CMK (cell line): ENCODE measurements around the gene ATXN10.
"Not testable (repeated sequence)": the region's sequence is repeated elsewhere in the genome, so short reads cannot be mapped to it uniquely, and the experiment has no call there.

ENCODE experiments used
- DNase-seq: peaks from one replicate; pipeline ENCODE4 v3.0.0-alpha.2; 2010; ENCODE audit warnings: low read depth

The ATXN10 gene, protein sequence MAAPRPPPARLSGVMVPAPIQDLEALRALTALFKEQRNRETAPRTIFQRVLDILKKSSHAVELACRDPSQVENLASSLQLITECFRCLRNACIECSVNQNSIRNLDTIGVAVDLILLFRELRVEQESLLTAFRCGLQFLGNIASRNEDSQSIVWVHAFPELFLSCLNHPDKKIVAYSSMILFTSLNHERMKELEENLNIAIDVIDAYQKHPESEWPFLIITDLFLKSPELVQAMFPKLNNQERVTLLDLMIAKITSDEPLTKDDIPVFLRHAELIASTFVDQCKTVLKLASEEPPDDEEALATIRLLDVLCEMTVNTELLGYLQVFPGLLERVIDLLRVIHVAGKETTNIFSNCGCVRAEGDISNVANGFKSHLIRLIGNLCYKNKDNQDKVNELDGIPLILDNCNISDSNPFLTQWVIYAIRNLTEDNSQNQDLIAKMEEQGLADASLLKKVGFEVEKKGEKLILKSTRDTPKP

DNA sequence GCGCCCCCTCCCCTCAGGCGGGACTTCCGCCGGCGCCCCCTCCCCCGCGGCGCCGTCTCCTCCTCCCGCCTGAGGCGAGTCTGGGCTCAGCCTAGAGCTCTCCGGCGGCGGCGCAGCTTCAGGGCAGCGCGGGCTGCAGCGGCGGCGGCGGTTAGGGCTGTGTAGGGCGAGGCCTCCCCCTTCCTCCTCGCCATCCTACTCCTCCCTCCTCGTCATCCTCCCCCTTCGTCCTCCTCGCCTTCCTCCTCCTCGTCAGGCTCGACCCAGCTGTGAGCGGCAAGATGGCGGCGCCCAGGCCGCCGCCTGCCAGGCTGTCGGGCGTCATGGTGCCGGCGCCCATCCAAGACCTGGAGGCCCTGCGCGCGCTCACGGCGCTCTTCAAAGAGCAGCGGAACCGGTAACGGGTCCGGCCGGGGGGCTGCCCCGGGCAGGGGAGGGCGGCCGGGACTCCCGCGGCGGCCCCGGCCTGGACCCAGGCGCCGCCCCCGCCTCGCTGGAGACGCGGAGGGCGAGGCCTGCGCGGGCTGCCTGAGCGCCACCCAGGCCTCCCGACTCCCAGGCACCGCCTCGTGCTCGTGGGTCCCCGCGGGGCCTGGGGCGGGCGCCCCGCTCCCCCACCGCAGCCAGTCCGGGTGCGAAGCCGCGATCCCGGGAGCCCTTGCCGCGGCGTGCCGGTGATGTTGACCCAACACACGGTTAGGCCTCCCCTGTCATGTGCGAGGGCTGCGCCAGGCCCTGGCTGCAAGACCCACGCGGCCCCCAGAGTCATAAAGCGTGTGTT, at the start of gene ATXN10:
Gene ATXN10, plus strand, starts transcription at position 52 of the 781 bp plus-strand sequence. Its CDS starts 230 bp downstream, at position 282.
- DNase-seq, result peak; percentile 58

DNA sequence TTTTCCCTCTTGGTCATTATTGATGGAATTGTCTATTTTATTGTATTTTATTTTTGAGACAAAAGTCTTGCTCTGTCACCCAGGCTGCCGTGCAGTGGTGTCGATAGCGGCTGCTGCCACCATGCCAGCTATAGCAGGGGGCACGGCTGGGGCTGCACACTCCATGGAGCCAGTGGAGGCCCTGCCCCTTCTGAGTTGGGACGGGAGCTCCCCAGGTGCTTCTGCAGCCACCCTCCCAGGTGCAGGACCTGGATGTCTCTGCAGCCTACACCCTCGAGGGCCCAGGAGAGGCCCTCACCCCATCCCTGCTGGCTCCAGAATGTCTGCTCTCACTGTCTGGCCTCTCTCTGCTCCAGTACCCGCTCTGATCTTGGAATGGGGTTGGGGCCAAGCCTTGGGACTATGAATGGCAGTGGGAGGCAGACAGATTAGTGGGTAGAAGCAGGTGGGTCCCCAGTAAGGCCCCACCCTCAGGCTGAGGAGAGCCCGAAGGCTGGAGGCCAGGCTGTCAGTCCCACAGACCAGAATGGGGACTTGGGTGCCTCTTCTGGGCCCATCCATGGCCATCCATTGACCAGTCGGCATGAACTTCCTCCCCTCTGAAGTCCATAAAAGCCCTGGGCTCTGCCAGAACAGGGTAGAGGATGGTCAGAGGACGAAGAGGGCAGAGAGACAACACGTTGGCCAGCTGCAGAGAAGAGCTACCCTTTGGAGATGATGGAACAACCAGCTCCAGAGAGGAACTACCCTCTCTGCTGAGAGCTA, 49.6 kb upstream of the ATXN10 start:
- no peak for DNase-seq

DNA sequence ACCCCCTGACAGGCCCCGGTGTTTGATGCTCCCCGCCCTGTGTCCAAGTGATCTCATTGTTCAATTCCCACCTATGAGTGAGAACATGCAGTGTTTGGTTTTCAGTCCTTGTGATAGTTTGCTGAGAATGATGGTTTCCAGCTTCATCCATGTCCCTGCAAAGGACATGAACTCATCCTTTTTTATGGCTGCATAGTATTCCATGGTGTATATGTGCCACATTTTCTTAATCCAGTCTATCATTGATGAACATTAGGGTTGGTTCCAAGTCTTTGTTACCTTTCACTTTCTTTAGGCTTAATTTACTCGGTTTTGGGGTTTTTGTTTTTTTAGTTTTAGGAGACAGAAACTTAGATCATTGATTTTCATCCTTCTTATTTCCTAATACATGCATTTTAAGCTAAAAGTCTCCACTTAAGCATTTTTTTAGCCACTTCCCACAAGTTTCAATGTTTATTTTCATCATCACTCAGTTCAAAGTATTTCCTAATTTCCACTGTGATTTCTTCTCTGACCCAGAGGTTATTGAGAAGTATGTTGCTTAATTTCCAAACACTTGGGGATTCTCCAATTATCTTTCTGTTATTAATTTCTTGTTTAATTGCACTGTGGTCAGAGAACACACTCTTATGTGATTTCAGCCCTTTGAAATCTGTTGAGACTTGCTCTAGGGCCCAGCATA, 48.0 kb upstream of the ATXN10 start:
- DNase-seq, result not testable (repeated sequence)

DNA sequence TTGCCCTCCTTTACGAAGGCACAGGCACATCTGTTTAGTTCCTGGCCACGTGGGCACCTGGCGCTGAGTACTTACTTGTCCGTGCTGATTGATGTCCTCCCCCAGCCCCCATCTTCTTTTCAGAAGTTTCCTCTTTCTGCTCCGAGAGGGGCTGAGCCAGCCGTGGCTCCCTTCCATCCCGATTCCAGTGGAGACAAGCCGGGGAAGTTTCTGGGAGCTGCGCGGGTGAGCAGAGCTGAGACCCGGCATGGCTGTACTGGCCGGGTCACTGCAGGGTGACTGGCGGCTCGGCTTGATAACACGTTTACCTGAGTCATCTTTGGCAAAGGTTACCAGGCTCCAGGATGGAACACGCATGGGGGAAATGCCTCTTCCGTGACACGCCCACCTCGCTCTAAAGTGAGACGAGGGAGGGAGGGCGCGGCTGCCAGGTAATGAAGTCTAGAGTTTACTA, 45.4 kb upstream of the ATXN10 start:
- DNase-seq, result no peak

DNA sequence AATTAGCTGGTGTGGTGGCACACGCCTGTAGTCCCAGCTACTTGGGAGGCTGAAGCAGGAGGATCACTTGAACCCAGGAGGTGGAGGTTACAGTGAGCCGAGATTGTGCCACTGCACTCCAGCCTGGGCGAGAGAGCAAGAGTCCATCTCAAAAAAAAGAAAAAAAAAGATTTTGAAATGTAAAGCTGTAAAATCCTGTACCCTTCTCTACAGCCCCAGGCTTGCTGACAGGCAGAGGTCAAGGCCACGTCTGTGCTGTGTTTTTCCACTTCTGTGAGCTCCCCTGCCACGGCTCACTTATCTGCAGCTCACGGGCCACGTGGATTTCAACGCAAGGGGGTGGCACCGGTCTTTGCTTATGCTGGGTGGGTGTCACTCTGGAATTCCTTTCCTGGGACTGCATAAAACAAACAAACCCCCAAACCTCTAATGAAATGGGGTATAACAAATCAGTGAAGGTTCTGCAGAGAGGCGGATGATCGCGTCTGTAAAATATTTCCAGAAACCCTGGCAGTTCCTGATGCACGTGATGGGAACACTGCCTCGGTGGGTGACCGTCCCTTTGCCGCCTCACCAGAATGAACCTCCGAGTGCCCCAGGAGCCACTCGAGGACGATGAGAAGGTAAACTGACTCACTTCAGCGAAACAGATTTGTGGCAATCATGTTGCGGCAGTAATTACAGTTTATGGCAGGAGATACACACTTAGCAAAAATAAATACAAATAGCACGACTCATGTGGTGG, 44.0 kb upstream of the ATXN10 start:
- no peak for DNase-seq

DNA sequence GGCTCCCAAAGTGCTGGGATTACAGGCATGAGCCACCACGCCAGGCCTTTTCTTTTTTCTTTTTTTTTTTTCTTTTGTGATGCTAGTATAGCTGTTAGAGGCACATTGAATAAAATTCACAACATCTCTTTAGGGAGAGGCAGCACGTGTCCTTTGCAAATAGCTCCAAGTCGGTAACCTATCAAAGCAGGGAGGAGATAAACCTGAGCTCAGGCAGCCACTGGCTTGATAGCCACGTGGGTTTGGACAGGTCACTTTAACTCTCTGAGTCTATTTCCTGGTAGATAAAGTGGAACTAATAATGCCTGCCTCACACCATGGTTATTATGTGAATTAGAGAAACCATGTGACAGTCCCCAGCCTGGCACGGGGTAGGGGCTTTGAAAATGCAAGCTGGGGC, 43.1 kb upstream of the ATXN10 start:
- DNase-seq, result no peak

DNA sequence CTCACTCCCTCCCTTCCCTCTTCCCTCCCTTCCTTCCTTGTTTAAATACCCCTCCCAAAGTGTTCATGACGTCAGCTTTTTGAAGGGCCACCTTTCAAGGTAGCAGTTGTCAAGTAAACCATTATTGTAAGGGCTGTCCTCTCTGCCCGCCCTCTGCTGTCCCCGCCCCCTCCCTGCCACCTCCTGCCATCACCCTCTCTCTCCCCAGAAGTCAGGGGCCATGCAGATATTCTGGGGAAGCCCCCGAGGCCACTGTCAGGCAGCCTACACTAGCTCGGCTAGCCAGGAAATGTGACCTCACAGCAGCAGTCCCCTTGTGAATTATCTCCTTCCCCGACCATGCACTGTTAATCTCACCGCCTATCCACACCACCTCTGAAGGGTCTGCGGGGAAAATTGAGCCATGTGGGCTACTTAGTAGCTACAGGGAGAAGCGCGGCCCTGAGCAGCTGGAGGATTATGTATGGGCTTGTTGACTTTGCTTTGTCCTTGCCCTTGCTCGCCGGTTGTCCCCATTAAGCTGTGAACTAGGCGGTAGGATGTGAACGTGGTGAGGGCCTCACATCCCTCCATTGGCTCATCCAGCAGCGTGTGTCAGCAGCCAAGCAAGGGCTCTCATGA, 42.1 kb upstream of the ATXN10 start:
- no peak for DNase-seq

DNA sequence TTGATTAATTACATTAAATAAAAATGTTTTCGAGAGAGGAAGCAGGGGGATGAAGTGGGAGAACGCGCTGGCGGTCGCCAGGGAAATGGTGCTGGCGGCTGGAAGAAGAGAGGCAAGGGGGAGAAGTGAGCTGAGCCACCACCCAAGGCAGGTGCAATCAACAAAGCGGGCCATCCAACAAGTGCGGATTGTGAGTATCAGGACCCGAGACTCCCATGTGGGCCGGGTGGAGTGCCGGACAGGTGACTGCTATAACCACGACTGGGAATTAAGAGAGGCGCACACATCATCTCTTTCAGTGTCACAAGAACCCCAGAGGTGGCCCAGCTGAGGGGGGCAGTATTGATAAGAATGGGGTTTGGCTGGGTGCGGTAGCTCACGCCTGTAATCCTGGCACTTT, 41.2 kb upstream of the ATXN10 start:
- no peak for DNase-seq

DNA sequence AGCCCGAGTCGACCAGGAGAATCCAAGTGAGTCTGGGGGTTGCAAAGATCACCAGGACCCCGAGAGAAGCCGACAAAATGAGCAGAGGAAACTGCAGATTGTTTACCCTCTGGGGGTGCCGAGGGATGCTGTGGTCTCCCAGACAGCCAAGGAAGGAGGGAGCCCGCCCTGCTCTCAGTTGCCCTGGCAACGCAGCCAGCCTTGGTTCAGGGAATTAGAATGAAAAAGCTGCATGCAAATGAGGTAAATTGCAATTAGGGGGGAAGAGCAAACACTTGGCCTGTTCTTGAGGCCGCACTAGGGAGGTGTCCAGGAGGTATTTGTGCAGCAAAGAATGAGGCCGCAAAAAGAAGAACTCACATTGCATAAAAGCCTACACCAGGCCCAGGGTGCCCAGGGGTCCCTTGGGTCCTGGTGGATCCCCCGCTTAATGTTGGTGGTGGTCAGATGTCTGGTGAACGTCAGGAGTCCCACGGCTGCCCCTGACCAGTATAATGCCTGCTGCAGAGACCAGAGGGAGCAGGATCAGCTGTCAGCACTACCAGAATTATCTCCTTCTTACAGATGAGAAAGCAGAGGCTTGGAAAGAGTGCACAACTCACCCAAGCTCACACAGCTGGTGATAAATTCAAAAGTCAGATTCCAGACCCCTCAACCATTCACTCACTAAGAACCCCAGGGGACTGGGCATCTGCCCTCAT, 40.3 kb upstream of the ATXN10 start:
- DNase-seq, result no peak

DNA sequence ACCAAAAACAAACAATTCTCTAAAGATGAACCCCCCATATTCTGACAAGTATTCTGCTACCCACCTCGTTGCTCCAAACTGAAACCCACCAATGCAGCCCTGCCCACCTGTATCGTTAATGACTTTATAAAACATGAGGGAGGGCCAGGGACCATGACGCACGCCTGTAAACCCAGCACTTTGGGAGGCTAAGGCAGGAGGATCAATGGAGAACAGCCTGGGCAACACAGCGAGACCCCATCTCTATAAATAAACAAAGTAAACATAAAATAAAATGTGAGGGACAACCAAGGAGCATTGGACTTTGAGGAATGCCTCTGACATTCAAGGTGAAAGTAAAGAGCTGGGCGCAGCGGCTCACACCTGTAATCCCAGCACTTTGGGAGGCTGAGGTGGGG, 39.8 kb upstream of the ATXN10 start:
- no peak for DNase-seq

DNA sequence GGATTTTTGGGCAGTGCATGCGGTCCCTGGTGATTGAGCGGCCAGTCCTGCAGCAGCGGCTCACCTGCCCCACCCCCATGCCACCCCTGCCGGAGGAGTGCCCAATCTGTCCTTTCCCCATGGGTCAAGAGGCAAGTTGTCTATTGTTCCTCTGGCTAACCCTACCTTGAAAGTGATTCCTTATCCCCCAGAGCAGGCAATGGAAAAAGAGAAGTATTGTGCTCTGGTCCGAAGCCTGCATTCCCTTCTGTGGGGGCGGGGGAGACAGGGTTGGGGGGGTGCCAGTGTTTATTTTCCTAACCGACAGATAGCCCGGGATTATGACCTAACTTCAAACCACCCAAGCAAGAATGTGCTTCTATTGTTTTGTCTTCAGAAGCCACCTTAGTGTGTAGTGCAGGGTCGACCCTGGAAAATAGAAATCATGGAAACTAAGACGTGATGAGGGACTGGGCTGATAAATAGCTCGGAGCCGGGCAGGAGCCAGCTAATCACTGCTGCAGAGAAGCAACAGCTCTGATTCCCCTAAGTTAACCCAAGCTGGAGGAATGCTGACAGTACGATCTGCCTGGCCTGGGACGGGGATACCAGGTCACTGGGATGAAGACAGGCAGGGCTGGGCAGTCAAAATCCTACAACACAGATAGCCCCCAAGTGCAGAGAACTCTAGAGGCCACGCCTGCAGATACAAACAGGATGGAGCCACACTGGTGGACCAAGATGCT, 38.7 kb upstream of the ATXN10 start:
- no peak for DNase-seq

DNA sequence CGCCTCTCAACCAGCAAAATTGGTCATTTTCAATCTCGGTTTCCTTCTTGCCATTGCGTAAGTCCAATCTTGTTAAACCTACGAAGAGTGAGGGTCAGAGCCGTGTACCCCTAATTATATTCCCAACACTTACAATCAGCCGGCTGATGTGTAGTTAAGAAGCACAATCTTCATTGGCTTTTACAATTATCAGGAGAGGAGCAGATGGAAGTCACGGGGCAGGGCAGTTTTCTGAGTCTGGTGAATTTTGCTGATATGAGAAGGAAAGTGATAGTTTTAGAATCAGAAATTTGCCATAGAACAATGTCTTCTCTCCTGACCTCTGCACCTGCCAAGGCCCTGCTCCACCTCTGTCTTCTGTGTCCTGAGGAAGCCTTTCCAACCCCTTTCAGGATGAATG, 35.0 kb upstream of the ATXN10 start:
- DNase-seq, result no peak

DNA sequence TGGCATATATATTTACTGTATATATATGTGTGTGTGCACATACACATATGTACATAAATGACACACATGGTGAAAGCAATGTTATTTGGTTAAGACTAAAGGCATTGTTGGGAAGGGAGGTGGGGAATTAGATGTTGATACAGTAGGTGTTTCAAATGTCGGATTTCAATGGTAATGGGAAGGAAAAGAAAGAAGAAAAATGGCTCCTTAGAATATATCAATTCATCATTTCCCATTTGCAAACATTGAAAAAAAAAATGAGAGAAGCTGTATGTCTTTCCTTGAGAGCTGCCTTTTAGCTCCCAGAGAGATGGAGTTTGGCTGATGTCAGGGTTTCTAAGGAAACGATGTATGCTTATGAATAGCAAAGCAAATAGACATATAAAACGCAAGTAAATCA, 33.4 kb upstream of the ATXN10 start:
- no peak for DNase-seq

DNA sequence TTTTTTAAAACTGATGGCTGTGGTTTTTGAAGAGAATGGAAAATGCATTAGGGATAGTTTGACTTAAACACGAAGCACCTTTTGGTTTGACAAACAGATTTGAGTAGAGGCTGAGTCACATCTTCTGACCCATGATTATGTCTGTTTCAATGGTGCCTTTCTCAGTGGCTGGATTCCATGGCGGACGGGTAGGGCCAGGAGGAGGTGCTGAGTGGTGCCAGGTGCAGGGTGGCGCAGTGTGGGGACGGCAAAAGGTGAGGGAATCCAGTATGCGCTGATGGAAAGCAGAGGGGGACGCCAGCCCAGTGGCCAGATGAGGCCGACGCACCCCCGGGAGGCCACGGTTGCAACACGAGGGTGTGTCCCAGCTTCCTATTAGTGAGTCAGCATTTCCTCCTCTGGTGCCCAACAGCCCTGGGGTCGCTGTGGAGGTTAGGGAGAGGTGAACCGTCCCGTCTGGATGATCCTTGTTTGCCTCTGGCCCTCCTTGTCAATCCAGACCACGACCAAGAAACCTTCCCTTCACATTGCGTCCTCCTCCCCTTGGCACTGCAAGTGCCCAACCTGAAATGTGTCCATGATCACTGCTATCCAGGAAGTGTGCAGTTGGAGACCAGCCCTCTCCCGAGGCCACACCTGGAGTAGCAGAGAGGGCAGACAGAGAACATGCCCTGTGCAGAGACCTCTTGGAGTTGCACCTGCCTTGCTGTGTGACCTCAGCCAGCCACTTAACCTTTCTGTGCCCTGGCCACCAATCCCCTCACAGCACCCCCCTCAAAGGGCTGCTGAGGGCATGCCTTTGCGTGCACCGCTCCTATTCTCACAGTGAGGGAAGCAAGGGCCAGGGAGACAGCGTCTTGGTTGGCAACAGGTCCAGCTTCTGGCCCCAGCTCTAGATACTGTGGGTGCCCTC, 32.5 kb upstream of the ATXN10 start:
- DNase-seq, result no peak

DNA sequence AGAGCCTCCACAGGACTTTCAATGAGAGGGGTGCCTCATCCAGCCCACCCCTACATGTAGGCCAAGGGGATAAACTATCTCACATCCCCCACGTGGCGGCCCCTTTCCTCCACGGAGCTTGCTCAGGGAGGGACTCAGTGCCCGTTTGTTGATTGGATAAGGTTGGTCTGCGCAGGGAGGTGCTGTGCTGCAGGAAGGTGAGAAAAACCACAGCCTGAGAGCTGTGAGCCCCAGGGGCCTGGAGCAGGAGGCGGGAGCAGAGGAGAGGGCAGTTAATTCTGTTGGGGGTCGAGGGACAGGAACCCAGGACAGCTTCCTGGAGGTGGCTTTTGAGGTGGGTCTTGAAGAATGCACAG, 31.9 kb upstream of the ATXN10 start:
- DNase-seq, result no peak

DNA sequence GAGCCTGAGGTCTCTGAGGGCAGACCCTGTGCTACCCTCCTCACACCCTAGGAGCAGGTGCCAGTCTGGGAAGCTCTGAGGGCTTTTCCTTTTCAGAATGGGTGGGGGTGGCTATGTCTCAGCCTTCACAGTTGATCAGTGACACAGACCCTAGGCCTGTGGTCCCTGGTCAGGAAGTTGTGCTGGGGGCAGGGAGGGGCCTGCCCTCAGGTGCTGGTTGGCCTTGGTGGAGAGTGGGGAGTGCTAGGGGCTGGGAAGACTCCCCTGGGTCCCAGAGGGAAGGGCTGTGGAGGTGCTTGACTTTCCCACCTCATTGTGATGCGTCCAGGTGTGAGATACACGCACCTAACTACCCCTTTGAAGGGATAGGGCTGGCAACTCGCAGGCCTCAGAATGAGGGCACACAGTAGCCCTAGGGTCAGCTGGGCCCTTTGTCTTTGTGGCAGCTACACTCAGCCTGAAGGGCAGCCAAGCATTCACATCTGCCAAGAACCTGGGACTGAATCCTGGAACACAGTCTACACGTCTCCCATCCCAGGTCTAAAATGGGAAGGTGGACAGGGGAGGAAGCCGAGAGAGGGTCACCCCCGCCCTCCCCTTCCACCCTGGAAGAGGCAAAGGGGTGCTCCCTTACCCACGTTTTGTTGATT, 31.2 kb upstream of the ATXN10 start:
- DNase-seq, result no peak

DNA sequence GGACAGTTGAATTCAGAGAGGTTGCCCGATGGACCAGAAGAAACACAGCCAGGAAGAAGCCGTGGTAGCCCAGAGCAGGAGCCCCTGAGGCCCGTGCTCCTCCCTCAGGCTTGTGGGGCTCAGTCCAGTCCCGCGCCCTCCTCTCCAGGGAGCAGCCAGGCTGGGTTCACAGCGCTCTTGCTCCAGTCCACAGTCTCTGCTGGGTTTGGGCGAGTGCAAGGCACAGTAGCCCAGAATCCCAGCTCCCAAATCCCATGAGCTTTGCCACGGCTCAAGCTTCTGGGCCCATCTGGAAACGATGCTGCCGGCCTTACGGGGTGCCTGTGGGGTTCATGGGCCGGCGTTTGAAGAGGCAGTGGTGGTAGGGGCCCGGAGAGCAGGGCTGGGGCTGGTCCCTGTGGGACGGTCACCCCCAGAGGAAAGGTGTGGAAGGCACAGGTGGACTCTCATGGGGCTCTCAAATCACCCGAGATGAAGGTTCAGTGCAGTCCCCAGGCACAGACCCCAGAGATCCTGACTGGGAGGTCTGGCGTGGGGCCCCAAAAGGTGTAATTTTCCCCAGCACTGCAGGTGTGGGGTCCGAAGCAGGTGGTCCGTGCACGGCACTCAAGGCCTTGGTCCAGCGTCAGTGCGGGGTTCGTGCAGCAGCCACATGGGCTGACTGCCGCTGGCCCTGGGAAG, 30.6 kb upstream of the ATXN10 start:
- no peak for DNase-seq
